Adrenal gland (tissue), 12 donors: Measurements from ENCODE around the gene MGMT. TPM values are rescaled to one million over a fixed set of nuclear protein-coding genes. Genes with fewer than 3 reads are reported as not detected.

Source experiments
- DNase-seq, 7 donors: peaks; one replicate each; pipeline ENCODE4 v3.0.0-alpha.2; 2019 to 2020
- H3K27ac ChIP-seq, 5 donors: fragments of 200-600 bp; sonication (generic) in 4 of 5; 1 replicate in 3 of 5; 2 replicates in 2 of 5; pipeline versions ENCODE4 v1.5.1 to v1.8.0; 2016 to 2020; ENCODE audit warnings: mild to moderate bottlenecking in 1 of 5
- H3K27me3 ChIP-seq: fragments of 200-600 bp; 2 replicates; pipeline ENCODE4 v1.8.0; 2021
- H3K36me3 ChIP-seq, 2 donors: fragments of 200-600 bp; replicated peaks in 1 of 2; 1 replicate in 1 of 2; 2 replicates in 1 of 2; pipeline versions ENCODE4 v1.5.1 to v1.8.0; 2018 to 2022
- H3K4me1 ChIP-seq, 2 donors: fragments of 200-600 bp; replicated peaks in 1 of 2; 1 replicate in 1 of 2; 2 replicates in 1 of 2; pipeline versions ENCODE4 v1.5.1 to v1.8.0; 2018 to 2021
- H3K4me3 ChIP-seq, 4 donors: fragments of 200-600 bp; sonication (generic) in 3 of 4; one replicate each; pipeline ENCODE4 v1.5.1; 2016 to 2018
- H3K9me3 ChIP-seq, 3 donors: fragments of 200-600 bp; sonication (generic) in 1 of 3; replicated peaks in 1 of 3; 1 replicate in 2 of 3; 2 replicates in 1 of 3; pipeline versions ENCODE4 v1.5.1 to v1.8.0; 2016 to 2021
- CTCF ChIP-seq, 6 experiments: fragments of 450-650 bp in 4 of 6; fragments of 200-600 bp in 2 of 6; sonication (generic) in 1 of 6; IDR thresholded peaks; 1 replicate in 5 of 6; 2 replicates in 1 of 6; pipeline versions ENCODE4 v1.5.1 to v1.8.0; 2016 to 2021; ENCODE audit warnings: antibody characterized with exemption in 6 of 6, mild to moderate bottlenecking in 2 of 6, moderate library complexity in 1 of 6
- POLR2A ChIP-seq, 2 donors: fragments of 450-650 bp; IDR thresholded peaks; one replicate each; pipeline ENCODE4 v1.6.1; 2017; ENCODE audit warnings: antibody characterized with exemption in 2 of 2, mild to moderate bottlenecking in 2 of 2, moderate library complexity in 1 of 2
- WGBS, 4 donors: extraction: QIAGEN DNeasy Blood & Tissue Kit in 2 of 4; methylation state at CpG; one replicate each; pipeline versions ENCODE4 v1.1.5 to v1.1.7; 2013 to 2017; 5-methylcytosine and 5-hydroxymethylcytosine counted together
- intact Hi-C, 2 donors: fragments of 100-400 bp; cut with DNase I; formaldehyde crosslinking; loops; one replicate each; pipeline versions ENCODE4 v1.14.1 to v1.15.0; 2022 to 2023
- polyA plus RNA-seq, 3 donors: library from polyadenylated mRNA; stranded (reverse); fragments of 200-250 nt in 2 of 3; fragments of 350-450 nt in 1 of 3; fragmentation: Illumina TruSeq in 1 of 3; extraction: RNeasy Lipid Tissue Mini Kit (QIAGEN cat#74804) in 1 of 3; gene quantifications; one replicate each; pipeline ENCODE4 v1.2.3, GENCODE V29; 2013 to 2014
- total RNA-seq, 9 donors: library from RNA; depleted of rRNA in 4 of 9; stranded (reverse); fragments of >200 nt in 4 of 9; fragments of 120-200 nt in 1 of 9; fragmentation: NEBNext Ultra II Directional in 1 of 9; extraction: Animal tissue kit (Norgen Biotek cat#: 25700) in 1 of 9; gene quantifications; one replicate each; pipeline versions ENCODE4 v1.1.0 to v1.2.4, GENCODE V29; 2013 to 2023
- donor health status: healthy with polysubstance abuse.
- donor health status: Bipolar disorder and iron deficiency.
- donor health status: DM: yes; HTN: yes; CAD: no.
- donor health status: DM: no; HTN: no; CAD: no.
- donor health status: DM: no; HTN: no; CAD: no.
- donor health status: DM: yes; HTN: yes; CAD: no.

MGMT gene
- total and polyA plus RNA-seq, 12 donors: 3.8 to 35.8 (median 21.2) TPM

- Histone ChIP-seq H3K27me3 (no peaks in the 10 kb centered on the region), H3K27ac (no peak overlapping the region), H3K4me1 (no peaks in the 10 kb centered on the region), H3K9me3 (no peaks in the 10 kb centered on the region), H3K36me3 (no peaks in the 10 kb centered on the region), H3K4me3 (no peak overlapping the region)
- DNase-seq: peak in 1 of 7 donors; percentile 35
- intact Hi-C loops: no loop called here
- TF ChIP-seq POLR2A (IDR thresholded peaks at IDR 0.05): no peak
- WGBS, 4 donors: 90 to 96% (median 93%) methylated on average over 9 to 13 of the region's 13 CpGs
These were observed 44.0 kb downstream of the MGMT start for GRCh38 chr10:129511086-129511485.

- Histone ChIP-seq H3K36me3 (no peaks in the 10 kb centered on the region), H3K4me3 (no peak overlapping the region), H3K4me1 (no peaks in the 10 kb centered on the region), H3K27me3 (no peaks in the 10 kb centered on the region), H3K27ac (no peak overlapping the region), H3K9me3 (no peaks in the 10 kb centered on the region)
- TF ChIP-seq CTCF (IDR thresholded peaks at IDR 0.05) (no peak), POLR2A (IDR thresholded peaks at IDR 0.05) (no peak)
- WGBS, 4 donors: 94 to 98% (median 97%) methylated on average over 8 to 12 of the region's 12 CpGs
- intact Hi-C loops: no loop called here
- no peak for DNase-seq
These were observed 44.7 kb downstream of the MGMT start for GRCh38 chr10:129511758-129512157.

- Histone ChIP-seq H3K4me1 (no peaks in the 10 kb centered on the region), H3K36me3 (no peaks in the 10 kb centered on the region), H3K9me3 (no peaks in the 10 kb centered on the region), H3K27ac (no peak overlapping the region), H3K27me3 (no peaks in the 10 kb centered on the region), H3K4me3 (no peak overlapping the region)
- no peak for DNase-seq
- intact Hi-C loops: no loop called here
- WGBS, 4 donors: 78 to 90% (median 82%) methylated on average over 8 of the region's 8 CpGs
- TF ChIP-seq POLR2A (IDR thresholded peaks at IDR 0.05) (no peak), CTCF (IDR thresholded peaks at IDR 0.05) (no peak)
These were observed 46.3 kb downstream of the MGMT start for GRCh38 chr10:129513312-129513711.

GRCh38 chr10:129514568-129515451 is 47.8 kb downstream of the MGMT start:
- no peak for DNase-seq
- no peak for TF ChIP-seq POLR2A (IDR thresholded peaks at IDR 0.05)
- no peak overlapping the region for H3K27ac ChIP-seq
- H3K4me3 ChIP-seq: no peak overlapping the region
- H3K36me3 ChIP-seq: no peaks in the 10 kb centered on the region
- no peaks in the 10 kb centered on the region for H3K9me3 ChIP-seq
- H3K27me3 ChIP-seq: no peaks in the 10 kb centered on the region
- no peaks in the 10 kb centered on the region for H3K4me1 ChIP-seq
- WGBS, 4 donors: 84 to 91% (median 88%) methylated on average over 21 to 22 of the region's 22 CpGs
- intact Hi-C loops: no loop called here

- H3K4me1 ChIP-seq: no peaks in the 10 kb centered on the region
- H3K27ac ChIP-seq: no peak overlapping the region
- TF ChIP-seq CTCF (IDR thresholded peaks at IDR 0.05) (no peak), POLR2A (IDR thresholded peaks at IDR 0.05) (no peak)
- H3K4me3 ChIP-seq: no peak overlapping the region
- no peaks in the 10 kb centered on the region for H3K36me3 ChIP-seq
- intact Hi-C loops: no loop called here
- WGBS, 4 donors: 93 to 97% (median 94%) methylated on average over 16 to 26 of the region's 26 CpGs
- H3K9me3 ChIP-seq: no peaks in the 10 kb centered on the region
- DNase-seq: no peak
- no peaks in the 10 kb centered on the region for H3K27me3 ChIP-seq
These were observed 50.0 kb downstream of the MGMT start for GRCh38 chr10:129516846-129517679.
